Ovary (tissue), 9 donors: Measurements from ENCODE around the gene CMIP. TPM values are rescaled to one million over a fixed set of nuclear protein-coding genes. Genes with fewer than 3 reads are reported as not detected.
A peak's percentile ranks its signal among the peaks of the same experiment; 100 is the strongest.

Experiments
- DNase-seq, 5 donors: peaks; one replicate each; pipeline ENCODE4 v3.0.0-alpha.2; 2019 to 2020
- H3K27ac ChIP-seq, 2 donors: fragments of 200-600 bp; one replicate each; pipeline versions ENCODE4 v1.5.1 to v1.8.0; 2019 to 2022
- H3K27me3 ChIP-seq: fragments of 200-600 bp; one replicate; pipeline ENCODE4 v1.8.0; 2022
- H3K36me3 ChIP-seq: fragments of 200-600 bp; sonication (generic); one replicate; pipeline ENCODE4 v1.5.1; 2019
- H3K4me1 ChIP-seq: one replicate; pipeline ENCODE4 v1.8.1; 2013; ENCODE audit warnings: mild to moderate bottlenecking, moderate library complexity; ENCODE audit not compliant: insufficient read depth
- H3K4me3 ChIP-seq: fragments of 200-600 bp; sonication (generic); one replicate; pipeline ENCODE4 v1.5.1; 2017
- H3K9me3 ChIP-seq, 2 donors: fragments of 200-600 bp in 1 of 2; sonication (generic) in 1 of 2; one replicate each; pipeline versions ENCODE4 v1.5.1 to v1.8.1; 2013 to 2019; ENCODE audit warnings: mild to moderate bottlenecking in 1 of 2, moderate library complexity in 1 of 2
- CTCF ChIP-seq, 3 donors: fragments of 450-650 bp in 2 of 3; fragments of 200-600 bp in 1 of 3; IDR thresholded peaks; one replicate each; pipeline versions ENCODE4 v1.5.1 to v1.8.0; 2016 to 2022; ENCODE audit warnings: antibody characterized with exemption in 3 of 3, mild to moderate bottlenecking in 1 of 3
- EP300 ChIP-seq: sonication (generic); formaldehyde crosslinking; IDR thresholded peaks from one replicate; pipeline ENCODE4 v1.6.1; 2017; ENCODE audit warnings: antibody characterized with exemption
- POLR2A ChIP-seq: fragments of 450-650 bp; IDR thresholded peaks from one replicate; pipeline ENCODE4 v1.6.1; 2017; ENCODE audit warnings: antibody characterized with exemption, mild to moderate bottlenecking, moderate library complexity
- WGBS, 3 donors: extraction: QIAGEN DNeasy Blood & Tissue Kit in 1 of 3; methylation state at CpG; one replicate each; pipeline versions ENCODE4 v1.1.5 to v1.1.7; 2013 to 2017; 5-methylcytosine and 5-hydroxymethylcytosine counted together
- intact Hi-C, 4 donors: fragments of 100-400 bp; cut with DNase I; formaldehyde crosslinking; loops; one replicate each; pipeline versions ENCODE4 v1.11.0 to v1.15.1; 2022 to 2023
- polyA plus RNA-seq, 2 donors: library from polyadenylated mRNA; stranded (reverse); fragments of 200-250 nt in 1 of 2; fragments of 350-450 nt in 1 of 2; fragmentation: Illumina TruSeq in 1 of 2; extraction: RNeasy Lipid Tissue Mini Kit (QIAGEN cat#74804) in 1 of 2; gene quantifications; one replicate each; pipeline ENCODE4 v1.2.3, GENCODE V29; 2013 to 2014
- total RNA-seq, 7 donors: library from RNA; depleted of rRNA in 2 of 7; stranded (reverse); fragments of >200 nt in 2 of 7; fragmentation: NEBNext Ultra II Directional in 3 of 7; extraction: Animal tissue kit (Norgen Biotek cat#: 25700) in 3 of 7; gene quantifications; one replicate each; pipeline versions ENCODE4 v1.1.0 to v1.2.4, GENCODE V29; 2016 to 2023
- donor health status: DM: no; HTN: no; CAD: no; lungs with moderate emphysema.
- donor health status: DM: no; HTN: no; CAD: no.
- donor health status: Bipolar disorder and iron deficiency.
- donor health status: DM: yes; HTN: yes; CAD: no.
- donor health status: DM: no; HTN: no; CAD: no.
- donor health status: DM: yes; HTN: yes; CAD: no.

The CMIP gene
- total and polyA plus RNA-seq, 9 donors = 19.4 to 68.2 (median 38.7) TPM

GRCh38 chr16:81614171-81614570 lies 169.6 kb downstream of the CMIP start:
- 82 to 88% (median 84%) methylated on average over 13 of the region's 13 CpGs for WGBS, 3 donors
- no peak overlapping the region for H3K27ac ChIP-seq
- no peaks in the 10 kb centered on the region for H3K36me3 ChIP-seq
- intact Hi-C loops = no loop called here
- no peak for TF ChIP-seq CTCF (IDR thresholded peaks at IDR 0.05)
- TF ChIP-seq EP300 = no peak
- no peak for TF ChIP-seq POLR2A
- DNase-seq = no peak
- peaks cover 21% of the 10 kb centered on the region for H3K4me1 ChIP-seq
- no peaks in the 10 kb centered on the region for H3K9me3 ChIP-seq
- H3K4me3 ChIP-seq = no peak overlapping the region
- H3K27me3 ChIP-seq = no peaks in the 10 kb centered on the region

DNA sequence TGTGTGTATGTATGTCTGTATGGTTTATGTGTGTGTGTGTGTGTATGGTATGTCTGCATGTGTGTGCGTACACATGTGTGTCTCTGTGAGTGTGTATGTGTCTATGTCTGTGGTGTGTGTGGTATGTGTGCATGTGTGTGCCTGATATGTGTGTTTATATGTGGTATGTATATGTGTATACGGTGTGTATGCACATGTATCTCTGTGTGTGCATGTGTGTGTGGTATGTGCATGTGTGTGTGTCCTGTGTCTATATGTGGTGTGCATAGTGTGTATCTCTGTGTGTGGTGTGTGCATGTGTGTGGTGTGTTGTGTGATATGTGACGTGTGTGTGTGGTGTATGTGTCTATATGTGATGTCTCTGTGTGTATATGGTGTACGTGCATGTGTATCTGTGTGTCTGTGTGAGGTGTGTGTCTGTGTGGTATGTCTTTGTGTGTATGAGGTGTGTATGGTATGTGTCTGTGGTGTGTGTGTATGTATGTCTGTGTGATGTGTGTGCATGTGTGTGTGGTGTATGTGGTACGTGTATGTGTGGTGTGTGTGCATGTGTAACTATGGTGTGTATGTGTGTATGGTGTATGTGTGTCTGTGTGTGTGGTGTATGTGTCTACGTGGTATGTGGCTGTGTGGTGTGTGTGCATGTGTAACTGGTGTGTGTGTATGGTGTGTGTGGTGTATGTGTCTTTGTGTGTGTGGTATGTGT lies 170.2 kb downstream of the CMIP start:
- no peak overlapping the region for H3K27ac ChIP-seq
- TF ChIP-seq CTCF (IDR thresholded peaks at IDR 0.05) (no peak), POLR2A (no peak), EP300 (no peak)
- no peaks in the 10 kb centered on the region for H3K36me3 ChIP-seq
- peaks cover 21% of the 10 kb centered on the region for H3K4me1 ChIP-seq
- intact Hi-C loops = no loop called here
- no peaks in the 10 kb centered on the region for H3K9me3 ChIP-seq
- no peaks in the 10 kb centered on the region for H3K27me3 ChIP-seq
- WGBS, 3 donors = 94 to 96% (median 95%) methylated on average over 6 of the region's 6 CpGs
- DNase-seq = no peak
- H3K4me3 ChIP-seq = no peak overlapping the region

DNA sequence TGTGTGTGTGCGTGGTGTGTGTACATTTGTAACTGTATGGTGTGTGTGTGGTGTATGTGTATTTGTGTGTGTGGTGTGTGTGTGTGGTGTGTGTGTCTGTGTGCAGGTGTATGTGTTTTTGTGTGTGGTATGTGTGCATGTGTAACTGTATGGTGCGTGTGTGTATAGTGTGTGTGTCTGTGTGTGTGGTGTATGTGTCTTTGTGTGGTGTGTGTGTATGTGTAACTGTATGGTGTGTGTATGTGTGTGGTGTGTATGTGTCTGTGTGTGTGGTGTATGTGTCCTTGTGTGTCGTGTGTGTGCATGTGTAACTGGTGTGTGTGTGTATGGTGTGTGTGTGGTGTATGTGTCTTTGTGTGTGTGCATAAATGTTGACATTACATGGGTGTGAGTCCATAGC lies 170.8 kb downstream of the CMIP start:
- WGBS, 3 donors = 95 to 98% (median 96%) methylated on average over 3 of the region's 3 CpGs
- H3K36me3 ChIP-seq = no peaks in the 10 kb centered on the region
- peaks cover 17% of the 10 kb centered on the region for H3K4me1 ChIP-seq
- H3K9me3 ChIP-seq = no peaks in the 10 kb centered on the region
- H3K4me3 ChIP-seq = no peak overlapping the region
- TF ChIP-seq CTCF (IDR thresholded peaks at IDR 0.05) (no peak), POLR2A (no peak), EP300 (no peak)
- no peak overlapping the region for H3K27ac ChIP-seq
- DNase-seq = no peak
- H3K27me3 ChIP-seq = no peaks in the 10 kb centered on the region
- intact Hi-C loops = no loop called here

GRCh38 chr16:81615833-81616232 lies 171.2 kb downstream of the CMIP start:
- TF ChIP-seq EP300 = no peak
- intact Hi-C loops = no loop called here
- peaks cover 16% of the 10 kb centered on the region for H3K4me1 ChIP-seq
- no peaks in the 10 kb centered on the region for H3K27me3 ChIP-seq
- no peak for DNase-seq
- no peak overlapping the region for H3K4me3 ChIP-seq
- WGBS, 3 donors = 90 to 93% (median 92%) methylated on average over 14 of the region's 14 CpGs
- H3K9me3 ChIP-seq = no peaks in the 10 kb centered on the region
- H3K36me3 ChIP-seq = no peaks in the 10 kb centered on the region
- no peak overlapping the region for H3K27ac ChIP-seq

- Histone ChIP-seq H3K27me3 (no peaks in the 10 kb centered on the region), H3K27ac (no peak overlapping the region), H3K9me3 (no peaks in the 10 kb centered on the region), H3K36me3 (no peaks in the 10 kb centered on the region), H3K4me3 (no peak overlapping the region), H3K4me1 (peaks cover 16% of the 10 kb centered on the region)
- DNase-seq = peak; percentile 42 to 66 (median 57)
- intact Hi-C loops = no loop called here
- TF ChIP-seq EP300 (no peak), POLR2A (no peak), CTCF (IDR thresholded peaks at IDR 0.05) (no peak)
- WGBS, 3 donors = 79 to 81% (median 79%) methylated on average over 17 of the region's 17 CpGs
Measured at GRCh38 chr16:81616321-81617020, 171.9 kb downstream of the CMIP start.
